ENCODE measurements around the gene GUCD1.

DNA sequence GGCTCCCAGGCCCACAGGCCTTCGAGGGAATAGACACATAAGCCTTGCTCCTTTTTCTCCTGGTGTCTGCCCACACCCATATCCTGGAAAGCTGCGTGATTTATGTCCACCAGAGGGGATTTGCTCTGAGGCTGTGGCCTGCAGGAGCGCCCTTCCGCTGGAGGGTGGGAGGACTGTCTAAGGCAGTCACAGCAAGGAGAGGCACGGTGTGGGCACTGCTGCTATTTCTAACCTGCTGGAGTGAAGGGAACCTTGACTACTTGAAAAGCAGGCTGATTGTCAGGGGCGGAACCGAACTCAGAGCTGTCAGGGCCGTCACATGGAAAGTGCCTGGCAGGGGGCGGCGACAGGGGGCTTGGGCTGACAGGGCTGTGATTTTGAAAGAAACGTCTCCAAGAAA is 56.1 kb downstream of the GUCD1 start:
- TF ChIP-seq, protein P1, sequence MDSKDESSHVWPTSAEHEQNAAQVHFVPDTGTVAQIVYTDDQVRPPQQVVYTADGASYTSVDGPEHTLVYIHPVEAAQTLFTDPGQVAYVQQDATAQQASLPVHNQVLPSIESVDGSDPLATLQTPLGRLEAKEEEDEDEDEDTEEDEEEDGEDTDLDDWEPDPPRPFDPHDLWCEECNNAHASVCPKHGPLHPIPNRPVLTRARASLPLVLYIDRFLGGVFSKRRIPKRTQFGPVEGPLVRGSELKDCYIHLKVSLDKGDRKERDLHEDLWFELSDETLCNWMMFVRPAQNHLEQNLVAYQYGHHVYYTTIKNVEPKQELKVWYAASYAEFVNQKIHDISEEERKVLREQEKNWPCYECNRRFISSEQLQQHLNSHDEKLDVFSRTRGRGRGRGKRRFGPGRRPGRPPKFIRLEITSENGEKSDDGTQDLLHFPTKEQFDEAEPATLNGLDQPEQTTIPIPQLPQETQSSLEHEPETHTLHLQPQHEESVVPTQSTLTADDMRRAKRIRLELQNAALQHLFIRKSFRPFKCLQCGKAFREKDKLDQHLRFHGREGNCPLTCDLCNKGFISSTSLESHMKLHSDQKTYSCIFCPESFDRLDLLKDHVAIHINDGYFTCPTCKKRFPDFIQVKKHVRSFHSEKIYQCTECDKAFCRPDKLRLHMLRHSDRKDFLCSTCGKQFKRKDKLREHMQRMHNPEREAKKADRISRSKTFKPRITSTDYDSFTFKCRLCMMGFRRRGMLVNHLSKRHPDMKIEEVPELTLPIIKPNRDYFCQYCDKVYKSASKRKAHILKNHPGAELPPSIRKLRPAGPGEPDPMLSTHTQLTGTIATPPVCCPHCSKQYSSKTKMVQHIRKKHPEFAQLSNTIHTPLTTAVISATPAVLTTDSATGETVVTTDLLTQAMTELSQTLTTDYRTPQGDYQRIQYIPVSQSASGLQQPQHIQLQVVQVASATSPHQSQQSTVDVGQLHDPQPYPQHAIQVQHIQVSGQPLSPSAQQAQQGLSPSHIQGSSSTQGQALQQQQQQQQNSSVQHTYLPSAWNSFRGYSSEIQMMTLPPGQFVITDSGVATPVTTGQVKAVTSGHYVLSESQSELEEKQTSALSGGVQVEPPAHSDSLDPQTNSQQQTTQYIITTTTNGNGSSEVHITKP (tag by site-specific recombination; IDR thresholded peaks at IDR 0.05): no peak
- TF ChIP-seq, protein P2, sequence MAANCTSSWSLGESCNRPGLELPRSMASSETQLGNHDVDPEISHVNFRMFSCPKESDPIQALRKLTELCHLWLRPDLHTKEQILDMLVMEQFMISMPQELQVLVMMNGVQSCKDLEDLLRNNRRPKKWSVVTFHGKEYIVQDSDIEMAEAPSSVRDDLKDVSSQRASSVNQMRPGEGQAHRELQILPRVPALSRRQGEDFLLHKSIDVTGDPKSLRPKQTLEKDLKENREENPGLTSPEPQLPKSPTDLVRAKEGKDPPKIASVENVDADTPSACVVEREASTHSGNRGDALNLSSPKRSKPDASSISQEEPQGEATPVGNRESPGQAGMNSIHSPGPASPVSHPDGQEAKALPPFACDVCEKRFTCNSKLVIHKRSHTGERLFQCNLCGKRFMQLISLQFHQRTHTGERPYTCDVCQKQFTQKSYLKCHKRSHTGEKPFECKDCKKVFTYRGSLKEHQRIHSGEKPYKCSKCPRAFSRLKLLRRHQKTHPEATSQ (tag by site-specific recombination; IDR thresholded peaks at IDR 0.05): no peak
- TF ChIP-seq, protein P3, sequence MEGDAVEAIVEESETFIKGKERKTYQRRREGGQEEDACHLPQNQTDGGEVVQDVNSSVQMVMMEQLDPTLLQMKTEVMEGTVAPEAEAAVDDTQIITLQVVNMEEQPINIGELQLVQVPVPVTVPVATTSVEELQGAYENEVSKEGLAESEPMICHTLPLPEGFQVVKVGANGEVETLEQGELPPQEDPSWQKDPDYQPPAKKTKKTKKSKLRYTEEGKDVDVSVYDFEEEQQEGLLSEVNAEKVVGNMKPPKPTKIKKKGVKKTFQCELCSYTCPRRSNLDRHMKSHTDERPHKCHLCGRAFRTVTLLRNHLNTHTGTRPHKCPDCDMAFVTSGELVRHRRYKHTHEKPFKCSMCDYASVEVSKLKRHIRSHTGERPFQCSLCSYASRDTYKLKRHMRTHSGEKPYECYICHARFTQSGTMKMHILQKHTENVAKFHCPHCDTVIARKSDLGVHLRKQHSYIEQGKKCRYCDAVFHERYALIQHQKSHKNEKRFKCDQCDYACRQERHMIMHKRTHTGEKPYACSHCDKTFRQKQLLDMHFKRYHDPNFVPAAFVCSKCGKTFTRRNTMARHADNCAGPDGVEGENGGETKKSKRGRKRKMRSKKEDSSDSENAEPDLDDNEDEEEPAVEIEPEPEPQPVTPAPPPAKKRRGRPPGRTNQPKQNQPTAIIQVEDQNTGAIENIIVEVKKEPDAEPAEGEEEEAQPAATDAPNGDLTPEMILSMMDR (tag by site-specific recombination; IDR thresholded peaks at IDR 0.05): no peak
- TF ChIP-seq ZNF112 (tag by site-specific recombination; IDR thresholded peaks at IDR 0.05) (no peak), KLF10 (tag by site-specific recombination; IDR thresholded peaks at IDR 0.05) (no peak), SETDB1 (IDR thresholded peaks at IDR 0.05; ENCODE audit: insufficient read length, low read length) (no peak), ZNF266 (tag by site-specific recombination; IDR thresholded peaks at IDR 0.05; ENCODE audit: low read depth) (no peak), ZNF248 (tag by site-specific recombination; IDR thresholded peaks at IDR 0.05) (no peak), ZNF302 (tag by site-specific recombination; IDR thresholded peaks at IDR 0.05; ENCODE audit: low read depth) (no peak), ZNF140 (tag by site-specific recombination; IDR thresholded peaks at IDR 0.05) (no peak)
- TF ChIP-seq, protein P4, sequence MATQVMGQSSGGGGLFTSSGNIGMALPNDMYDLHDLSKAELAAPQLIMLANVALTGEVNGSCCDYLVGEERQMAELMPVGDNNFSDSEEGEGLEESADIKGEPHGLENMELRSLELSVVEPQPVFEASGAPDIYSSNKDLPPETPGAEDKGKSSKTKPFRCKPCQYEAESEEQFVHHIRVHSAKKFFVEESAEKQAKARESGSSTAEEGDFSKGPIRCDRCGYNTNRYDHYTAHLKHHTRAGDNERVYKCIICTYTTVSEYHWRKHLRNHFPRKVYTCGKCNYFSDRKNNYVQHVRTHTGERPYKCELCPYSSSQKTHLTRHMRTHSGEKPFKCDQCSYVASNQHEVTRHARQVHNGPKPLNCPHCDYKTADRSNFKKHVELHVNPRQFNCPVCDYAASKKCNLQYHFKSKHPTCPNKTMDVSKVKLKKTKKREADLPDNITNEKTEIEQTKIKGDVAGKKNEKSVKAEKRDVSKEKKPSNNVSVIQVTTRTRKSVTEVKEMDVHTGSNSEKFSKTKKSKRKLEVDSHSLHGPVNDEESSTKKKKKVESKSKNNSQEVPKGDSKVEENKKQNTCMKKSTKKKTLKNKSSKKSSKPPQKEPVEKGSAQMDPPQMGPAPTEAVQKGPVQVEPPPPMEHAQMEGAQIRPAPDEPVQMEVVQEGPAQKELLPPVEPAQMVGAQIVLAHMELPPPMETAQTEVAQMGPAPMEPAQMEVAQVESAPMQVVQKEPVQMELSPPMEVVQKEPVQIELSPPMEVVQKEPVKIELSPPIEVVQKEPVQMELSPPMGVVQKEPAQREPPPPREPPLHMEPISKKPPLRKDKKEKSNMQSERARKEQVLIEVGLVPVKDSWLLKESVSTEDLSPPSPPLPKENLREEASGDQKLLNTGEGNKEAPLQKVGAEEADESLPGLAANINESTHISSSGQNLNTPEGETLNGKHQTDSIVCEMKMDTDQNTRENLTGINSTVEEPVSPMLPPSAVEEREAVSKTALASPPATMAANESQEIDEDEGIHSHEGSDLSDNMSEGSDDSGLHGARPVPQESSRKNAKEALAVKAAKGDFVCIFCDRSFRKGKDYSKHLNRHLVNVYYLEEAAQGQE (tag by site-specific recombination; IDR thresholded peaks at IDR 0.05): no peak
